HG03135 (cell line): ENCODE data around the gene UPB1.
"Not testable (repeated sequence)": the region's sequence is repeated elsewhere in the genome, so short reads cannot be mapped to it uniquely, and the experiment has no call there.

Experiments used
- ATAC-seq: cut with Tn5 transposase; IDR thresholded peaks from one replicate; pipeline ENCODE4 v1.9.1; 2021; ENCODE audit warnings: mild to moderate bottlenecking, moderate library complexity; ENCODE audit not compliant: unreplicated experiment

Gene UPB1

GRCh38 chr22:24474649-24475255 lies 20.4 kb upstream of the UPB1 start:
- no peak for ATAC-seq

GRCh38 chr22:24481641-24482040 lies 13.5 kb upstream of the UPB1 start:
- ATAC-seq = no peak

GRCh38 chr22:24482575-24482974 lies 12.6 kb upstream of the UPB1 start:
- no peak for ATAC-seq

GRCh38 chr22:24482998-24483397 lies 12.1 kb upstream of the UPB1 start:
- no peak for ATAC-seq

GRCh38 chr22:24483976-24484545 lies 11.1 kb upstream of the UPB1 start:
- ATAC-seq = no peak

GRCh38 chr22:24485170-24485569 lies 10.0 kb upstream of the UPB1 start:
- no peak for ATAC-seq

GRCh38 chr22:24485608-24486007 lies 9.5 kb upstream of the UPB1 start:
- no peak for ATAC-seq

- no peak for ATAC-seq
Observed at GRCh38 chr22:24486501-24486921, 8.6 kb upstream of the UPB1 start.

- no peak for ATAC-seq
Observed at GRCh38 chr22:24489011-24489410, 6.1 kb upstream of the UPB1 start.

GRCh38 chr22:24489434-24489833 lies 5.7 kb upstream of the UPB1 start:
- ATAC-seq = not testable (repeated sequence)

GRCh38 chr22:24492391-24492790 lies 2.7 kb upstream of the UPB1 start:
- ATAC-seq = no peak

- ATAC-seq = no peak
Observed at GRCh38 chr22:24494167-24494527, 985 bp upstream of the UPB1 start.

- no peak for ATAC-seq
Observed at GRCh38 chr22:24495365-24495675, 188 bp downstream of the UPB1 start.

GRCh38 chr22:24496234-24496633 lies 1.1 kb downstream of the UPB1 start:
- ATAC-seq = no peak

- ATAC-seq = no peak
Observed at GRCh38 chr22:24496661-24497060, 1.5 kb downstream of the UPB1 start.

GRCh38 chr22:24497841-24498258 lies 2.7 kb downstream of the UPB1 start:
- no peak for ATAC-seq

- ATAC-seq = no peak
Observed at GRCh38 chr22:24498824-24499223, 3.7 kb downstream of the UPB1 start.

GRCh38 chr22:24499706-24500276 lies 4.7 kb downstream of the UPB1 start:
- no peak for ATAC-seq

GRCh38 chr22:24500277-24500820 lies 5.2 kb downstream of the UPB1 start:
- ATAC-seq = no peak

GRCh38 chr22:24501301-24502005 lies 6.3 kb downstream of the UPB1 start:
- ATAC-seq = no peak

- ATAC-seq = no peak
Observed at GRCh38 chr22:24502034-24502433, 6.9 kb downstream of the UPB1 start.

GRCh38 chr22:24502541-24502940 lies 7.4 kb downstream of the UPB1 start:
- ATAC-seq = no peak
